CD4-positive, alpha-beta T cell (primary cell): ENCODE data around the gene CTSG. TPM values are rescaled to one million over a fixed set of nuclear protein-coding genes. Genes with fewer than 3 reads are reported as not detected.
"Not testable (repeated sequence)": the region's sequence is repeated elsewhere in the genome, so short reads cannot be mapped to it uniquely, and the experiment has no call there.

Source experiments
- ATAC-seq: fragments of 200-7000 bp; cut with Tn5 transposase; one replicate; pipeline ENCODE4 v1.10.0; 2022; ENCODE audit warnings: mild to moderate bottlenecking; ENCODE audit not compliant: poor library complexity
- CTCF ChIA-PET: fragments of 350-600 bp; sonication (Branson Sonifier 250); formaldehyde crosslinking; loops from one replicate; lab custom pipeline; 2021; ENCODE audit warnings: antibody characterized with exemption, inconsistent platforms; lab: Charles Lee
- POLR2A ChIA-PET: fragments of 350-600 bp; sonication (Branson Sonifier 250); formaldehyde crosslinking; loops from one replicate; lab custom pipeline; 2021; ENCODE audit warnings: antibody characterized with exemption, inconsistent platforms; lab: Charles Lee
- DNase-seq, 14 experiments: peaks; one replicate each; pipeline ENCODE4 v3.0.0-alpha.2; 2013 to 2020; ENCODE audit warnings: mixed read lengths in 2 of 14
- H3K27ac ChIP-seq, 2 donors: one replicate each; pipeline versions ENCODE4 v1.5.1 to v1.7.0; 2013; ENCODE audit warnings: low read length in 2 of 2, low read depth in 1 of 2, mild to moderate bottlenecking in 1 of 2
- H3K27me3 ChIP-seq, 2 experiments: 1 replicate in 1 of 2; 2 replicates in 1 of 2; pipeline versions ENCODE4 v1.6.1 to v1.7.0; 2013; ENCODE audit warnings: low read length in 2 of 2, control low read depth in 1 of 2, mild to moderate bottlenecking in 1 of 2, moderate library complexity in 1 of 2; ENCODE audit not compliant: insufficient read depth in 2 of 2, control insufficient read depth in 1 of 2
- H3K36me3 ChIP-seq: one replicate; pipeline ENCODE4 v1.6.1; 2013; ENCODE audit warnings: low read length, control low read depth; ENCODE audit not compliant: insufficient read depth
- H3K4me1 ChIP-seq: one replicate; pipeline ENCODE4 v1.6.1; 2013; ENCODE audit warnings: low read length, control low read depth; ENCODE audit not compliant: insufficient read depth
- H3K4me3 ChIP-seq: one replicate; pipeline ENCODE4 v1.5.1; 2013; ENCODE audit warnings: mild to moderate bottlenecking, low read length, moderate library complexity
- H3K9me3 ChIP-seq, 2 experiments: 1 replicate in 1 of 2; 2 replicates in 1 of 2; pipeline versions ENCODE4 v1.6.1 to v1.7.0; 2013; ENCODE audit warnings: low read length in 2 of 2, mild to moderate bottlenecking in 2 of 2, control low read depth in 1 of 2, moderate library complexity in 1 of 2; ENCODE audit not compliant: control insufficient read depth in 1 of 2, insufficient read depth in 1 of 2
- H3K27ac Mint-ChIP-seq: one replicate; pipeline ENCODE4 v1.8.0; 2020; ENCODE audit warnings: mixed read lengths
- H3K27me3 Mint-ChIP-seq: one replicate; pipeline ENCODE4 v1.8.0; 2021; ENCODE audit warnings: mixed read lengths
- H3K36me3 Mint-ChIP-seq: one replicate; pipeline ENCODE4 v1.8.0; 2021; ENCODE audit warnings: low read depth, mixed read lengths
- H3K4me1 Mint-ChIP-seq: one replicate; pipeline ENCODE4 v1.8.0; 2021; ENCODE audit warnings: low read depth, mixed read lengths
- H3K4me3 Mint-ChIP-seq: one replicate; pipeline ENCODE4 v1.8.0; 2020; ENCODE audit warnings: mild to moderate bottlenecking, mixed read lengths
- H3K9me3 Mint-ChIP-seq: one replicate; pipeline ENCODE4 v1.8.0; 2020; ENCODE audit warnings: mixed read lengths
- intact Hi-C, 2 experiments: fragments of 100-400 bp; cut with DNase I in 1 of 2; cut with micrococcal nuclease in 1 of 2; formaldehyde crosslinking; loops; one replicate each; pipeline versions ENCODE4 v1.15.1 to v1.9.0; 2023 to 2025; cut with DNase I, micrococcal nuclease
- total RNA-seq, 174 experiments: library from RNA in 2 of 174; stranded (reverse) in 2 of 174; gene quantifications; one replicate each; pipeline ENCODE4 v1.2.3 and lab custom pipeline; 2021 to 2026
- TF ChIP-seq, protein P1 (sequence below): fragments of 200-600 bp; IDR thresholded peaks from one replicate; pipeline ENCODE4 v1.8.0; 2022; ENCODE audit warnings: antibody characterized with exemption, mild to moderate bottlenecking

Gene CTSG
- total RNA-seq, 2 experiments from 2014 or later: not detected

GRCh38 chr14:24597403-24597802, 21.4 kb upstream of the CTSG start:
- peaks cover 0 to 6% of the 10 kb centered on the region in 2 experiments for H3K27me3 ChIP-seq
- DNase-seq: no peak
- no peak overlapping the region for H3K4me3 ChIP-seq
- POLR2A ChIA-PET: no interaction called here
- H3K27ac ChIP-seq: no peak overlapping the region
- Mint-ChIP-seq H3K4me1 (no peaks in the 10 kb centered on the region), H3K36me3 (peaks cover 11% of the 10 kb centered on the region), H3K9me3 (peaks cover 18% of the 10 kb centered on the region), H3K27me3 (peaks cover 18% of the 10 kb centered on the region), H3K4me3 (no peak overlapping the region), H3K27ac (no peak overlapping the region)
- no peak for ATAC-seq
- intact Hi-C loops: no loop called here
- CTCF ChIA-PET: no interaction called here
- TF ChIP-seq, protein P1, sequence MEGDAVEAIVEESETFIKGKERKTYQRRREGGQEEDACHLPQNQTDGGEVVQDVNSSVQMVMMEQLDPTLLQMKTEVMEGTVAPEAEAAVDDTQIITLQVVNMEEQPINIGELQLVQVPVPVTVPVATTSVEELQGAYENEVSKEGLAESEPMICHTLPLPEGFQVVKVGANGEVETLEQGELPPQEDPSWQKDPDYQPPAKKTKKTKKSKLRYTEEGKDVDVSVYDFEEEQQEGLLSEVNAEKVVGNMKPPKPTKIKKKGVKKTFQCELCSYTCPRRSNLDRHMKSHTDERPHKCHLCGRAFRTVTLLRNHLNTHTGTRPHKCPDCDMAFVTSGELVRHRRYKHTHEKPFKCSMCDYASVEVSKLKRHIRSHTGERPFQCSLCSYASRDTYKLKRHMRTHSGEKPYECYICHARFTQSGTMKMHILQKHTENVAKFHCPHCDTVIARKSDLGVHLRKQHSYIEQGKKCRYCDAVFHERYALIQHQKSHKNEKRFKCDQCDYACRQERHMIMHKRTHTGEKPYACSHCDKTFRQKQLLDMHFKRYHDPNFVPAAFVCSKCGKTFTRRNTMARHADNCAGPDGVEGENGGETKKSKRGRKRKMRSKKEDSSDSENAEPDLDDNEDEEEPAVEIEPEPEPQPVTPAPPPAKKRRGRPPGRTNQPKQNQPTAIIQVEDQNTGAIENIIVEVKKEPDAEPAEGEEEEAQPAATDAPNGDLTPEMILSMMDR: no peak
- peaks cover 16 to 29% of the 10 kb centered on the region in 2 experiments for H3K9me3 ChIP-seq
- no peaks in the 10 kb centered on the region for H3K36me3 ChIP-seq
- H3K4me1 ChIP-seq: no peaks in the 10 kb centered on the region

- CTCF ChIA-PET: no interaction called here
- intact Hi-C loops: no loop called here
- H3K36me3 ChIP-seq: no peaks in the 10 kb centered on the region
- ATAC-seq: no peak
- Mint-ChIP-seq H3K4me1 (no peaks in the 10 kb centered on the region), H3K36me3 (peaks cover 11% of the 10 kb centered on the region), H3K9me3 (peaks cover 18% of the 10 kb centered on the region), H3K27ac (no peak overlapping the region), H3K4me3 (no peak overlapping the region), H3K27me3 (peaks cover 25% of the 10 kb centered on the region)
- H3K27me3 ChIP-seq: no peaks in the 10 kb centered on the region
- DNase-seq: no peak
- H3K27ac ChIP-seq: no peak overlapping the region
- H3K4me3 ChIP-seq: no peak overlapping the region
- H3K9me3 ChIP-seq: peaks cover 12 to 29% of the 10 kb centered on the region in 2 experiments
- TF ChIP-seq, protein P1: no peak
- POLR2A ChIA-PET: no interaction called here
- no peaks in the 10 kb centered on the region for H3K4me1 ChIP-seq
These were observed 19.2 kb upstream of the CTSG start for GRCh38 chr14:24595073-24595808.

- H3K4me1 Mint-ChIP-seq, H3K27ac ChIP-seq, H3K27me3 ChIP-seq, CTCF ChIA-PET, H3K4me3 ChIP-seq, H3K36me3 ChIP-seq, intact Hi-C loops, ATAC-seq, H3K36me3 Mint-ChIP-seq, POLR2A ChIA-PET, H3K4me1 ChIP-seq, H3K27ac Mint-ChIP-seq, DNase-seq, H3K4me3 Mint-ChIP-seq: not testable (repeated sequence)
- Mint-ChIP-seq H3K9me3 (peaks cover 15% of the 10 kb centered on the region), H3K27me3 (peaks cover 29% of the 10 kb centered on the region)
- peaks cover 10 to 19% of the 10 kb centered on the region in 2 experiments for H3K9me3 ChIP-seq
These were observed 15.0 kb upstream of the CTSG start for GRCh38 chr14:24591004-24591403.

DNA sequence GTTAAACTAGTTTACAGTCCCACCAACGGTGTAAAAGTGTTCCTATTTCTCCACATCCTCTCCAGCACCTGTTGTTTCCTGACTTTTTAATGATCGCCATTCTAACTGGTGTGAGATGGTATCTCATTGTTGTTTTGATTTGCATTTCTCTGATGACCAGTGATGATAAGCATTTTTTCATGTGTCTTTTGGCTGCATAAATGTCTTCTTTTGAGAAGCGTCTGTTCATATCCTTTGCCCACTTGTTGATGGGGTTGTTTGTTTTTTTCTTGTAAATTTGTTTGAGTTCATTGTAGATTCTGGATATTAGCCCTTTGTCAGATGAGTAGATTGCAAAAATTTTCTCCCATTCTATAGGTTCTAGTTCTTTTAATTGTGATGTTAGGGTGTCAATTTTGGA, 8.4 kb upstream of the CTSG start:
- H3K9me3 Mint-ChIP-seq, POLR2A ChIA-PET, intact Hi-C loops, H3K36me3 ChIP-seq, CTCF ChIA-PET, H3K9me3 ChIP-seq, H3K27me3 ChIP-seq, H3K4me1 ChIP-seq, H3K36me3 Mint-ChIP-seq, H3K4me3 Mint-ChIP-seq, H3K4me1 Mint-ChIP-seq, H3K27ac ChIP-seq, H3K27ac Mint-ChIP-seq, H3K27me3 Mint-ChIP-seq, H3K4me3 ChIP-seq, DNase-seq, ATAC-seq: not testable (repeated sequence)
